Smooth muscle cell (in vitro differentiated cells): ENCODE measurements around the gene ADAM8. TPM values are rescaled to one million over a fixed set of nuclear protein-coding genes. Genes with fewer than 3 reads are reported as not detected.

ENCODE experiments used
- DNase-seq: peaks from one replicate; lab custom pipeline; 2025; ENCODE audit not compliant: unreplicated experiment; lab: John Stamatoyannopoulos, UW
- H2AFZ ChIP-seq: fragments of 200-600 bp; sonication (generic); 2 replicates; pipeline ENCODE4 v1.6.0; 2016; ENCODE audit warnings: antibody characterized with exemption, low read depth, mild to moderate bottlenecking
- H3F3A ChIP-seq: fragments of 200-600 bp; sonication (generic); 2 replicates; pipeline ENCODE4 v1.6.0; 2017; ENCODE audit warnings: antibody characterized with exemption, low read depth
- H3K27ac ChIP-seq: fragments of 200-600 bp; sonication (generic); 2 replicates; pipeline ENCODE4 v1.5.1; 2016; ENCODE audit warnings: low read depth, mild to moderate bottlenecking
- H3K27me3 ChIP-seq: fragments of 200-600 bp; sonication (generic); 2 replicates; pipeline ENCODE4 v1.6.1; 2016; ENCODE audit warnings: low read depth, mild to moderate bottlenecking
- H3K36me3 ChIP-seq: fragments of 200-600 bp; sonication (generic); 2 replicates; pipeline ENCODE4 v1.5.1; 2016; ENCODE audit warnings: low read depth
- H3K4me1 ChIP-seq: fragments of 200-600 bp; sonication (generic); 2 replicates; pipeline ENCODE4 v1.5.1; 2016; ENCODE audit warnings: low read depth
- H3K4me2 ChIP-seq: fragments of 200-600 bp; sonication (generic); 2 replicates; pipeline ENCODE4 v1.6.0; 2016; ENCODE audit warnings: mild to moderate bottlenecking
- H3K4me3 ChIP-seq: fragments of 200-600 bp; sonication (generic); 2 replicates; pipeline ENCODE4 v1.5.1; 2016; ENCODE audit warnings: mild to moderate bottlenecking
- H3K79me2 ChIP-seq: fragments of 200-600 bp; sonication (generic); 2 replicates; pipeline ENCODE4 v1.6.0; 2016; ENCODE audit warnings: low read depth, mild to moderate bottlenecking
- H3K9ac ChIP-seq: fragments of 200-600 bp; sonication (generic); 2 replicates; pipeline ENCODE4 v1.6.0; 2016; ENCODE audit warnings: low read depth
- H3K9me3 ChIP-seq: fragments of 200-600 bp; sonication (generic); replicated peaks from 2 replicates; pipeline ENCODE4 v1.5.1; 2016; ENCODE audit warnings: low read depth
- H4K20me1 ChIP-seq: fragments of 200-600 bp; sonication (generic); 2 replicates; pipeline ENCODE4 v1.6.0; 2016; ENCODE audit warnings: low read depth
- CTCF ChIP-seq: fragments of 200-600 bp; sonication (generic); IDR thresholded peaks from 2 replicates; pipeline ENCODE4 v1.5.1; 2017; ENCODE audit warnings: borderline replicate concordance, mild to moderate bottlenecking, antibody characterized with exemption; ENCODE audit not compliant: insufficient read depth, poor library complexity, severe bottlenecking
- WGBS: methylation state at CpG from one replicate; pipeline ENCODE4 v1.1.7; 2016; ENCODE audit warnings: low lambda C conversion rate; 5-methylcytosine and 5-hydroxymethylcytosine counted together
- microRNA counts: library from miRNA; unstranded; fragments of <30 nt; microRNA quantifications from one replicate; lab custom pipeline; 2016
- microRNA-seq: library from miRNA; unstranded; fragments of <30 nt; microRNA quantifications from one replicate; pipeline ENCODE4, GENCODE V29; 2016; ENCODE audit warnings: borderline number of aligned reads
- polyA plus RNA-seq: library from polyadenylated mRNA; unstranded; fragments of >200 nt; fragmentation: Nextera tagmentation; extraction: Ambion mirVana; gene quantifications from 2 replicates; pipeline ENCODE4 v1.2.1, GENCODE V29; 2016
- total RNA-seq: library from RNA; depleted of rRNA; stranded (reverse); fragments of >200 nt; gene quantifications from 2 replicates; pipeline ENCODE4 v1.2.3, GENCODE V29; 2014

ADAM8 gene
- total and polyA plus RNA-seq, 2 experiments from 2014 or later = 0.36 to 0.70 TPM

- no peaks in the 10 kb centered on the region for H3K79me2 ChIP-seq
- no peak overlapping the region for H2AFZ ChIP-seq
- H3K9me3 ChIP-seq = no peaks in the 10 kb centered on the region
- H3K36me3 ChIP-seq = no peaks in the 10 kb centered on the region
- no peaks in the 10 kb centered on the region for H3F3A ChIP-seq
- no peaks in the 10 kb centered on the region for H4K20me1 ChIP-seq
- no peak overlapping the region for H3K4me3 ChIP-seq
- H3K4me1 ChIP-seq = no peaks in the 10 kb centered on the region
- 89% methylated on average over 28 of the region's 32 CpGs for WGBS
- H3K4me2 ChIP-seq = no peak overlapping the region
- H3K27me3 ChIP-seq = peaks cover 4% of the 10 kb centered on the region
- H3K27ac ChIP-seq = no peak overlapping the region
- DNase-seq = no peak
- no peak overlapping the region for H3K9ac ChIP-seq
- no peak for TF ChIP-seq CTCF
Observed at GRCh38 chr10:133213641-133214467, 62.8 kb downstream of the ADAM8 start.

GRCh38 chr10:133212853-133213494 is 63.7 kb downstream of the ADAM8 start:
- Histone ChIP-seq H3K4me3 (no peak overlapping the region), H3F3A (no peaks in the 10 kb centered on the region), H3K9me3 (no peaks in the 10 kb centered on the region), H3K79me2 (no peaks in the 10 kb centered on the region), H3K27me3 (no peaks in the 10 kb centered on the region), H4K20me1 (no peaks in the 10 kb centered on the region), H3K4me1 (no peaks in the 10 kb centered on the region), H2AFZ (no peak overlapping the region), H3K27ac (no peak overlapping the region), H3K9ac (no peak overlapping the region), H3K4me2 (no peak overlapping the region), H3K36me3 (no peaks in the 10 kb centered on the region)
- DNase-seq = no peak
- TF ChIP-seq CTCF = no peak
- 97% methylated on average over 20 of the region's 20 CpGs for WGBS

MicroRNAs within 50 kb of the gene (microRNA counts, 767-probe panel; counts per million panel counts)
- microRNA hsa-miR-202-3p (lab: Ali Mortazavi, UCI) = 183 counts per million

Small RNA genes lying within 50 kb of the gene (microRNA-seq; reads per million reads assigned to microRNA genes)
- not detected for gene MIR202

Other genes with a start within 250 kb of the ADAM8 start
- gene ADGRA1, start 188.9 kb downstream of the ADAM8 start, total RNA-seq = not detected in 2 replicates
- gene ADGRA1, start 188.9 kb downstream of the ADAM8 start, polyA plus RNA-seq = not detected in 2 replicates
- 1.8 and 2.3 TPM in 2 replicates for gene KNDC1, start 116.6 kb downstream of the ADAM8 start, total RNA-seq
- gene KNDC1, start 116.6 kb downstream of the ADAM8 start, polyA plus RNA-seq = 3.1 and 3.4 TPM in 2 replicates
- not detected in 2 replicates for gene UTF1, start 46.7 kb downstream of the ADAM8 start, total RNA-seq
- gene UTF1, start 46.7 kb downstream of the ADAM8 start, polyA plus RNA-seq = not detected in 2 replicates
- gene VENTX, start 39.0 kb downstream of the ADAM8 start, total RNA-seq = not detected in 2 replicates
- gene VENTX, start 39.0 kb downstream of the ADAM8 start, polyA plus RNA-seq = 0.33 TPM in 1 of 2 replicates, not detected in the other
- 39.5 and 48.5 TPM in 2 replicates for gene TUBGCP2, start 32.0 kb upstream of the ADAM8 start, total RNA-seq
- 40.5 and 47.0 TPM in 2 replicates for gene TUBGCP2, start 32.0 kb upstream of the ADAM8 start, polyA plus RNA-seq
- 15.3 and 20.0 TPM in 2 replicates for gene ZNF511, start 32.0 kb upstream of the ADAM8 start, total RNA-seq
- 52.3 and 70.2 TPM in 2 replicates for gene ZNF511, start 32.0 kb upstream of the ADAM8 start, polyA plus RNA-seq
- gene CALY, start 60.0 kb upstream of the ADAM8 start, total RNA-seq = 2.4 and 7.8 TPM in 2 replicates
- 9.4 and 10.1 TPM in 2 replicates for gene CALY, start 60.0 kb upstream of the ADAM8 start, polyA plus RNA-seq
- not detected in 2 replicates for gene PRAP1, start 70.5 kb upstream of the ADAM8 start, total RNA-seq
- gene PRAP1, start 70.5 kb upstream of the ADAM8 start, polyA plus RNA-seq = 0.27 and 1.4 TPM in 2 replicates
- gene FUOM, start 81.2 kb upstream of the ADAM8 start, total RNA-seq = 16.6 and 19.5 TPM in 2 replicates
- 43.9 and 46.7 TPM in 2 replicates for gene FUOM, start 81.2 kb upstream of the ADAM8 start, polyA plus RNA-seq
- 63.2 and 63.8 TPM in 2 replicates for gene ECHS1, start 96.5 kb upstream of the ADAM8 start, total RNA-seq
- gene ECHS1, start 96.5 kb upstream of the ADAM8 start, polyA plus RNA-seq = 112 and 113 TPM in 2 replicates
- 1.9 and 3.3 TPM in 2 replicates for gene PAOX, start 102.4 kb upstream of the ADAM8 start, total RNA-seq
- 7.0 and 7.1 TPM in 2 replicates for gene PAOX, start 102.4 kb upstream of the ADAM8 start, polyA plus RNA-seq
- 20.6 and 31.6 TPM in 2 replicates for gene MTG1, start 117.3 kb upstream of the ADAM8 start, total RNA-seq
- gene MTG1, start 117.3 kb upstream of the ADAM8 start, polyA plus RNA-seq = 53.5 and 70.0 TPM in 2 replicates
- gene SPRN, start 147.8 kb upstream of the ADAM8 start, total RNA-seq = 0.09 and 0.13 TPM in 2 replicates
- 0.56 and 1.00 TPM in 2 replicates for gene SPRN, start 147.8 kb upstream of the ADAM8 start, polyA plus RNA-seq
- 1.1 and 2.2 TPM in 2 replicates for gene SCART1, start 177.1 kb upstream of the ADAM8 start, total RNA-seq
- 0.45 and 1.7 TPM in 2 replicates for gene SCART1, start 177.1 kb upstream of the ADAM8 start, polyA plus RNA-seq